Colonic mucosa (tissue), 4 donors: ENCODE measurements around the gene SYCP2. TPM values are rescaled to one million over a fixed set of nuclear protein-coding genes. Genes with fewer than 3 reads are reported as not detected.

Experiments
- DNase-seq: peaks from one replicate; pipeline ENCODE4 v3.0.0-alpha.2; 2020
- H3K27ac ChIP-seq: fragments of 200-600 bp; one replicate; pipeline ENCODE4 v1.8.0; 2021
- H3K27me3 ChIP-seq: fragments of 200-600 bp; one replicate; pipeline ENCODE4 v1.8.0; 2021
- H3K36me3 ChIP-seq: fragments of 200-600 bp; one replicate; pipeline ENCODE4 v1.8.0; 2021
- H3K4me1 ChIP-seq: fragments of 200-600 bp; one replicate; pipeline ENCODE4 v1.8.0; 2021; ENCODE audit warnings: mild to moderate bottlenecking
- H3K4me3 ChIP-seq: fragments of 200-600 bp; one replicate; pipeline ENCODE4 v1.8.0; 2021
- H3K9ac ChIP-seq, 2 donors: one replicate each; pipeline ENCODE4 v1.7.0; 2013; ENCODE audit warnings: control low read depth in 2 of 2, low read depth in 2 of 2, low read length in 2 of 2
- H3K9me3 ChIP-seq: fragments of 200-600 bp; one replicate; pipeline ENCODE4 v1.8.0; 2021
- intact Hi-C: fragments of 100-400 bp; cut with DNase I; formaldehyde crosslinking; loops from one replicate; pipeline ENCODE4 v1.14.1; 2022
- total RNA-seq, 2 donors: library from RNA; stranded (reverse); fragmentation: NEBNext Ultra II Directional in 1 of 2; extraction: Animal tissue kit (Norgen Biotek cat#: 25700) in 1 of 2; gene quantifications; one replicate each; pipeline ENCODE4 v1.2.1, GENCODE V29; 2021
- TF ChIP-seq, protein P1 (sequence below): fragments of 200-600 bp; IDR thresholded peaks from one replicate; pipeline ENCODE4 v1.8.0; 2022; ENCODE audit warnings: antibody characterized with exemption, mild to moderate bottlenecking
- donor health status: healthy.
- donor health status: DM: no; HTN: no; CAD: no.
- donor health status: DM: no; HTN: no; CAD: no.

The SYCP2 gene, protein sequence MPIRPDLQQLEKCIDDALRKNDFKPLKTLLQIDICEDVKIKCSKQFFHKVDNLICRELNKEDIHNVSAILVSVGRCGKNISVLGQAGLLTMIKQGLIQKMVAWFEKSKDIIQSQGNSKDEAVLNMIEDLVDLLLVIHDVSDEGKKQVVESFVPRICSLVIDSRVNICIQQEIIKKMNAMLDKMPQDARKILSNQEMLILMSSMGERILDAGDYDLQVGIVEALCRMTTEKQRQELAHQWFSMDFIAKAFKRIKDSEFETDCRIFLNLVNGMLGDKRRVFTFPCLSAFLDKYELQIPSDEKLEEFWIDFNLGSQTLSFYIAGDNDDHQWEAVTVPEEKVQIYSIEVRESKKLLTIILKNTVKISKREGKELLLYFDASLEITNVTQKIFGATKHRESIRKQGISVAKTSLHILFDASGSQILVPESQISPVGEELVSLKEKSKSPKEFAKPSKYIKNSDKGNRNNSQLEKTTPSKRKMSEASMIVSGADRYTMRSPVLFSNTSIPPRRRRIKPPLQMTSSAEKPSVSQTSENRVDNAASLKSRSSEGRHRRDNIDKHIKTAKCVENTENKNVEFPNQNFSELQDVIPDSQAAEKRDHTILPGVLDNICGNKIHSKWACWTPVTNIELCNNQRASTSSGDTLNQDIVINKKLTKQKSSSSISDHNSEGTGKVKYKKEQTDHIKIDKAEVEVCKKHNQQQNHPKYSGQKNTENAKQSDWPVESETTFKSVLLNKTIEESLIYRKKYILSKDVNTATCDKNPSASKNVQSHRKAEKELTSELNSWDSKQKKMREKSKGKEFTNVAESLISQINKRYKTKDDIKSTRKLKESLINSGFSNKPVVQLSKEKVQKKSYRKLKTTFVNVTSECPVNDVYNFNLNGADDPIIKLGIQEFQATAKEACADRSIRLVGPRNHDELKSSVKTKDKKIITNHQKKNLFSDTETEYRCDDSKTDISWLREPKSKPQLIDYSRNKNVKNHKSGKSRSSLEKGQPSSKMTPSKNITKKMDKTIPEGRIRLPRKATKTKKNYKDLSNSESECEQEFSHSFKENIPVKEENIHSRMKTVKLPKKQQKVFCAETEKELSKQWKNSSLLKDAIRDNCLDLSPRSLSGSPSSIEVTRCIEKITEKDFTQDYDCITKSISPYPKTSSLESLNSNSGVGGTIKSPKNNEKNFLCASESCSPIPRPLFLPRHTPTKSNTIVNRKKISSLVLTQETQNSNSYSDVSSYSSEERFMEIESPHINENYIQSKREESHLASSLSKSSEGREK (N-terminal part only)
- total RNA-seq = 1 to 10 TPM in 1 of 2 donors, under 1 TPM in 1; 0.74 to 1.1 TPM

DNA sequence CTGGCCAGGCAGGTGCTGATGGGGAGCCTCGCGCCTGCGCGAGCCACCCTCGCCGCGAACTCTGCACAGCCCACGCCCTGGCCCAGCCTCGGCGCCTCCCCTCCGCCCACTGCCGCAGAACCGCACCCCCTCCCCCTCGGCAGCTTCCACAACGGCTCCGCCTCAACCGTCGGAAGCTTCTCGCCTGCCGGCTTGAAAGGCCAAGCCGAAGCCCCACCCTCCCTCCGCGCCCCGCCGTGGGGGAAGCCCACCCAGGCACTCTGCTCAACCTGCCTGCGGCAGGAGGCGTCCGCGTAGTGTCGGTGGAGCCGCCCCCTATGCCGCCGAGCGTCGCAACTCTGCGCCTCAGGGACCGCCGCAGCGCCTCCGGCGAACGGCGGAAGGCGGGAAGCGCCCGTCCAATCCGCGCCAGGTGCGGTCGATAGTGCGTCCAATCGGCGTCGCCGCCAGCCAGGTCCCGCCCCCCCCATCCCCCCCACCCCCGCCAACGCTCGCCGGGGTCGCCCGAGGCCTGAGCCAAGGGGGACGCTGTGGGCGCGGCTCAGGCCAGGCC lies at the start of gene SYCP2:
Gene SYCP2, minus strand, starts transcription at position 342 of the 553 bp plus-strand sequence. CDS start 11,224 bp downstream, outside the sequence.
- no peaks in the 10 kb centered on the region for H3K9me3 ChIP-seq
- no peaks in the 10 kb centered on the region for H3K36me3 ChIP-seq
- H3K9ac ChIP-seq = peak within 1 kb of the TSS in 1 of 2 donors; percentile 73
- H3K27ac ChIP-seq = peak within 1 kb of the TSS; percentile 21
- intact Hi-C loops = no loop called here
- peak within 1 kb of the TSS; percentile 60 for H3K4me3 ChIP-seq
- H3K27me3 ChIP-seq = no peaks in the 10 kb centered on the region
- TF ChIP-seq, protein P1, sequence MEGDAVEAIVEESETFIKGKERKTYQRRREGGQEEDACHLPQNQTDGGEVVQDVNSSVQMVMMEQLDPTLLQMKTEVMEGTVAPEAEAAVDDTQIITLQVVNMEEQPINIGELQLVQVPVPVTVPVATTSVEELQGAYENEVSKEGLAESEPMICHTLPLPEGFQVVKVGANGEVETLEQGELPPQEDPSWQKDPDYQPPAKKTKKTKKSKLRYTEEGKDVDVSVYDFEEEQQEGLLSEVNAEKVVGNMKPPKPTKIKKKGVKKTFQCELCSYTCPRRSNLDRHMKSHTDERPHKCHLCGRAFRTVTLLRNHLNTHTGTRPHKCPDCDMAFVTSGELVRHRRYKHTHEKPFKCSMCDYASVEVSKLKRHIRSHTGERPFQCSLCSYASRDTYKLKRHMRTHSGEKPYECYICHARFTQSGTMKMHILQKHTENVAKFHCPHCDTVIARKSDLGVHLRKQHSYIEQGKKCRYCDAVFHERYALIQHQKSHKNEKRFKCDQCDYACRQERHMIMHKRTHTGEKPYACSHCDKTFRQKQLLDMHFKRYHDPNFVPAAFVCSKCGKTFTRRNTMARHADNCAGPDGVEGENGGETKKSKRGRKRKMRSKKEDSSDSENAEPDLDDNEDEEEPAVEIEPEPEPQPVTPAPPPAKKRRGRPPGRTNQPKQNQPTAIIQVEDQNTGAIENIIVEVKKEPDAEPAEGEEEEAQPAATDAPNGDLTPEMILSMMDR = no peak
- peak; percentile 43 for DNase-seq
- peaks cover 5% of the 10 kb centered on the region for H3K4me1 ChIP-seq

- DNase-seq = no peak
- H3K36me3 ChIP-seq = no peaks in the 10 kb centered on the region
- no peak overlapping the region for H3K27ac ChIP-seq
- no peaks in the 10 kb centered on the region for H3K4me1 ChIP-seq
- H3K4me3 ChIP-seq = no peak overlapping the region
- H3K27me3 ChIP-seq = no peaks in the 10 kb centered on the region
- intact Hi-C loops = no loop called here
- H3K9me3 ChIP-seq = no peaks in the 10 kb centered on the region
- no peak overlapping the region for H3K9ac ChIP-seq
- TF ChIP-seq, protein P1 = no peak
Observed at GRCh38 chr20:59983076-59983475, 49.6 kb upstream of the SYCP2 start.

GRCh38 chr20:59977086-59977485 lies 43.6 kb upstream of the SYCP2 start:
- TF ChIP-seq, protein P1 = no peak
- Histone ChIP-seq H3K36me3 (no peaks in the 10 kb centered on the region), H3K27me3 (no peaks in the 10 kb centered on the region), H3K9me3 (no peaks in the 10 kb centered on the region), H3K27ac (no peak overlapping the region), H3K9ac (no peak overlapping the region), H3K4me1 (no peaks in the 10 kb centered on the region), H3K4me3 (no peak overlapping the region)
- DNase-seq = no peak
- intact Hi-C loops = no loop called here

DNA sequence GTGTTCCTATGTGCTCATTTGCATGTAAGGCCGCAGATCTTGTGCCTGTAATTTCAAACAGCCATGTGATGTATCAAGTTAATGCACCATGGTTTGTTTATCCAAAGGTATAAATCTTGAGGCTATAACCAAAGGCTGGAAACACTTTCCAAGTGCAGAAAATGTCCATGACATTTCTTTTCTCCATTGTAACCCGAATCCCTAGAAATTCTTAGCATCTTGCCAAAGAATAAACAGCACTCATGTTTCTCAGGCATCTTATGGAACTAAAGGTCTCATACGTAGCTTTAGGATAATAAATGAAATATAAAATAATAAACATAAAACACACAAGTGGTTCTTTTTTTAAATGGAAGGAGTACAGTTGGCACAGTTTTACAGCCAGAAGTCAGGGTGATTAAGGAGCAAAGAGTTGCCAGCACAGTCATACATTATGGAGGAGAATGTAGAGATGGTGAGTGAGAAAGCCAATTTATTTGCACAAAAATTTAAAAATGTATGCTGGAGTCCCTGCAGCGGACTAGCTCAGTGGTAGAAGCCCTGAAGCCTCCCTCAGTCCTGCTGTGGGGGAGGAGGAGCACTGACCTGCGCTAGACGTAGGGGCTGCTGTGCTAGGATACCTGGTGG lies 42.8 kb upstream of the SYCP2 start:
- intact Hi-C loops = no loop called here

More for the DNA sequence above, 42.8 kb upstream of the SYCP2 start:
- TF ChIP-seq, protein P1 = no peak
- no peaks in the 10 kb centered on the region for H3K4me1 ChIP-seq
- no peaks in the 10 kb centered on the region for H3K9me3 ChIP-seq
- H3K9ac ChIP-seq = no peak overlapping the region
- no peak for DNase-seq
- H3K27me3 ChIP-seq = no peaks in the 10 kb centered on the region
- H3K4me3 ChIP-seq = no peak overlapping the region
- H3K36me3 ChIP-seq = no peaks in the 10 kb centered on the region
- H3K27ac ChIP-seq = no peak overlapping the region
